ENCODE data around the gene UNKL.

Gene UNKL

GRCh38 chr16:1348441-1348840, 66.1 kb downstream of the UNKL start:
- H3K27me3 ChIP-seq (replicated peaks; ENCODE audit: control insufficient read depth, insufficient read depth, low read length, poor library complexity, severe bottlenecking), result no peaks in the 10 kb centered on the region
- no peaks in the 10 kb centered on the region for H3K9me3 ChIP-seq (ENCODE audit: control insufficient read depth, low read length)
- H3K4me3 ChIP-seq (ENCODE audit: insufficient read depth, low read depth, low read length, poor library complexity, severe bottlenecking), result no peak overlapping the region
- H3K36me3 ChIP-seq (ENCODE audit: control insufficient read depth, insufficient read depth, low read length), result peaks cover 26% of the 10 kb centered on the region
- H3K4me1 ChIP-seq (ENCODE audit: control insufficient read depth, insufficient read depth, low read length, poor library complexity, severe bottlenecking), result peaks cover 17% of the 10 kb centered on the region
- H3K27ac ChIP-seq (ENCODE audit: insufficient read depth, low read length, poor library complexity, severe bottlenecking), result no peak overlapping the region
- DNase-seq, result no peak

- Histone ChIP-seq H3K36me3 (ENCODE audit: control insufficient read depth, insufficient read depth, low read length) (peaks cover 26% of the 10 kb centered on the region), H3K9me3 (ENCODE audit: control insufficient read depth, low read length) (no peaks in the 10 kb centered on the region), H3K27ac (ENCODE audit: insufficient read depth, low read length, poor library complexity, severe bottlenecking) (no peak overlapping the region), H3K4me1 (ENCODE audit: control insufficient read depth, insufficient read depth, low read length, poor library complexity, severe bottlenecking) (peaks cover 17% of the 10 kb centered on the region), H3K4me3 (ENCODE audit: insufficient read depth, low read depth, low read length, poor library complexity, severe bottlenecking) (no peak overlapping the region), H3K27me3 (replicated peaks; ENCODE audit: control insufficient read depth, insufficient read depth, low read length, poor library complexity, severe bottlenecking) (no peaks in the 10 kb centered on the region)
- no peak for DNase-seq
Observed at GRCh38 chr16:1347962-1348361, 66.5 kb downstream of the UNKL start.

GRCh38 chr16:1347286-1347855, 67.1 kb downstream of the UNKL start:
- Histone ChIP-seq H3K27ac (ENCODE audit: insufficient read depth, low read length, poor library complexity, severe bottlenecking) (no peak overlapping the region), H3K9me3 (ENCODE audit: control insufficient read depth, low read length) (no peaks in the 10 kb centered on the region), H3K4me3 (ENCODE audit: insufficient read depth, low read depth, low read length, poor library complexity, severe bottlenecking) (no peak overlapping the region)

GRCh38 chr16:1346422-1347285, 67.8 kb downstream of the UNKL start:
- Histone ChIP-seq H3K4me3 (ENCODE audit: insufficient read depth, low read depth, low read length, poor library complexity, severe bottlenecking) (no peak overlapping the region), H3K4me1 (ENCODE audit: control insufficient read depth, insufficient read depth, low read length, poor library complexity, severe bottlenecking) (peaks cover 20% of the 10 kb centered on the region), H3K27me3 (replicated peaks; ENCODE audit: control insufficient read depth, insufficient read depth, low read length, poor library complexity, severe bottlenecking) (no peaks in the 10 kb centered on the region), H3K36me3 (ENCODE audit: control insufficient read depth, insufficient read depth, low read length) (peaks cover 26% of the 10 kb centered on the region), H3K9me3 (ENCODE audit: control insufficient read depth, low read length) (no peaks in the 10 kb centered on the region), H3K27ac (ENCODE audit: insufficient read depth, low read length, poor library complexity, severe bottlenecking) (no peak overlapping the region)
- DNase-seq, result no peak

More at GRCh38 chr16:1347286-1347855, 67.1 kb downstream of the UNKL start:
- peaks cover 17% of the 10 kb centered on the region for H3K4me1 ChIP-seq (ENCODE audit: control insufficient read depth, insufficient read depth, low read length, poor library complexity, severe bottlenecking)
- H3K36me3 ChIP-seq (ENCODE audit: control insufficient read depth, insufficient read depth, low read length), result peaks cover 26% of the 10 kb centered on the region
- DNase-seq, result no peak
- no peaks in the 10 kb centered on the region for H3K27me3 ChIP-seq (replicated peaks; ENCODE audit: control insufficient read depth, insufficient read depth, low read length, poor library complexity, severe bottlenecking)

GRCh38 chr16:1345651-1346421, 68.7 kb downstream of the UNKL start:
- Histone ChIP-seq H3K36me3 (ENCODE audit: control insufficient read depth, insufficient read depth, low read length) (peaks cover 26% of the 10 kb centered on the region), H3K27me3 (replicated peaks; ENCODE audit: control insufficient read depth, insufficient read depth, low read length, poor library complexity, severe bottlenecking) (no peaks in the 10 kb centered on the region), H3K27ac (ENCODE audit: insufficient read depth, low read length, poor library complexity, severe bottlenecking) (no peak overlapping the region), H3K4me1 (ENCODE audit: control insufficient read depth, insufficient read depth, low read length, poor library complexity, severe bottlenecking) (peaks cover 15% of the 10 kb centered on the region), H3K4me3 (ENCODE audit: insufficient read depth, low read depth, low read length, poor library complexity, severe bottlenecking) (no peak overlapping the region), H3K9me3 (ENCODE audit: control insufficient read depth, low read length) (no peaks in the 10 kb centered on the region)
- DNase-seq, result no peak

- DNase-seq, result no peak
- Histone ChIP-seq H3K4me3 (ENCODE audit: insufficient read depth, low read depth, low read length, poor library complexity, severe bottlenecking) (no peak overlapping the region), H3K27me3 (replicated peaks; ENCODE audit: control insufficient read depth, insufficient read depth, low read length, poor library complexity, severe bottlenecking) (no peaks in the 10 kb centered on the region), H3K36me3 (ENCODE audit: control insufficient read depth, insufficient read depth, low read length) (peaks cover 21% of the 10 kb centered on the region), H3K27ac (ENCODE audit: insufficient read depth, low read length, poor library complexity, severe bottlenecking) (no peak overlapping the region), H3K4me1 (ENCODE audit: control insufficient read depth, insufficient read depth, low read length, poor library complexity, severe bottlenecking) (peaks cover 12% of the 10 kb centered on the region), H3K9me3 (ENCODE audit: control insufficient read depth, low read length) (no peaks in the 10 kb centered on the region)
Observed at GRCh38 chr16:1345087-1345486, 69.4 kb downstream of the UNKL start.

GRCh38 chr16:1344499-1344898, 70.0 kb downstream of the UNKL start:
- H3K27me3 ChIP-seq (replicated peaks; ENCODE audit: control insufficient read depth, insufficient read depth, low read length, poor library complexity, severe bottlenecking), result no peaks in the 10 kb centered on the region
- H3K4me3 ChIP-seq (ENCODE audit: insufficient read depth, low read depth, low read length, poor library complexity, severe bottlenecking), result no peak overlapping the region
- no peaks in the 10 kb centered on the region for H3K9me3 ChIP-seq (ENCODE audit: control insufficient read depth, low read length)
- H3K4me1 ChIP-seq (ENCODE audit: control insufficient read depth, insufficient read depth, low read length, poor library complexity, severe bottlenecking), result peaks cover 12% of the 10 kb centered on the region
- DNase-seq, result no peak
- no peak overlapping the region for H3K27ac ChIP-seq (ENCODE audit: insufficient read depth, low read length, poor library complexity, severe bottlenecking)
- H3K36me3 ChIP-seq (ENCODE audit: control insufficient read depth, insufficient read depth, low read length), result peaks cover 15% of the 10 kb centered on the region

GRCh38 chr16:1343428-1344242, 70.9 kb downstream of the UNKL start:
- Histone ChIP-seq H3K36me3 (ENCODE audit: control insufficient read depth, insufficient read depth, low read length) (peaks cover 7% of the 10 kb centered on the region), H3K27me3 (replicated peaks; ENCODE audit: control insufficient read depth, insufficient read depth, low read length, poor library complexity, severe bottlenecking) (no peaks in the 10 kb centered on the region), H3K4me3 (ENCODE audit: insufficient read depth, low read depth, low read length, poor library complexity, severe bottlenecking) (no peak overlapping the region), H3K4me1 (ENCODE audit: control insufficient read depth, insufficient read depth, low read length, poor library complexity, severe bottlenecking) (peaks cover 12% of the 10 kb centered on the region), H3K27ac (ENCODE audit: insufficient read depth, low read length, poor library complexity, severe bottlenecking) (no peak overlapping the region), H3K9me3 (ENCODE audit: control insufficient read depth, low read length) (no peaks in the 10 kb centered on the region)
- no peak for DNase-seq

- no peaks in the 10 kb centered on the region for H3K27me3 ChIP-seq (replicated peaks; ENCODE audit: control insufficient read depth, insufficient read depth, low read length, poor library complexity, severe bottlenecking)
- H3K4me3 ChIP-seq (ENCODE audit: insufficient read depth, low read depth, low read length, poor library complexity, severe bottlenecking), result peak overlapping the region; percentile 53
- H3K27ac ChIP-seq (ENCODE audit: insufficient read depth, low read length, poor library complexity, severe bottlenecking), result peak overlapping the region; percentile 26
- DNase-seq, result peak; percentile 95 to 99 (median 97)
- H3K4me1 ChIP-seq (ENCODE audit: control insufficient read depth, insufficient read depth, low read length, poor library complexity, severe bottlenecking), result peaks cover 12% of the 10 kb centered on the region
- no peaks in the 10 kb centered on the region for H3K9me3 ChIP-seq (ENCODE audit: control insufficient read depth, low read length)
- no peaks in the 10 kb centered on the region for H3K36me3 ChIP-seq (ENCODE audit: control insufficient read depth, insufficient read depth, low read length)
Observed at GRCh38 chr16:1342526-1343427, 71.7 kb downstream of the UNKL start.

All from effector memory CD4-positive, alpha-beta T cell (primary cell).